Stimulated activated CD4-positive, alpha-beta T cell treated with anti-CD3 and anti-CD28 coated beads, Interleukin-2, amount 100 ng/mL, for 24 hours (primary cell): Measurements from ENCODE around the gene PHLPP2.

ENCODE experiments used
- DNase-seq, 2 donors: peaks; one replicate each; pipeline ENCODE4 v3.0.0-alpha.2; 2020

PHLPP2 gene, protein sequence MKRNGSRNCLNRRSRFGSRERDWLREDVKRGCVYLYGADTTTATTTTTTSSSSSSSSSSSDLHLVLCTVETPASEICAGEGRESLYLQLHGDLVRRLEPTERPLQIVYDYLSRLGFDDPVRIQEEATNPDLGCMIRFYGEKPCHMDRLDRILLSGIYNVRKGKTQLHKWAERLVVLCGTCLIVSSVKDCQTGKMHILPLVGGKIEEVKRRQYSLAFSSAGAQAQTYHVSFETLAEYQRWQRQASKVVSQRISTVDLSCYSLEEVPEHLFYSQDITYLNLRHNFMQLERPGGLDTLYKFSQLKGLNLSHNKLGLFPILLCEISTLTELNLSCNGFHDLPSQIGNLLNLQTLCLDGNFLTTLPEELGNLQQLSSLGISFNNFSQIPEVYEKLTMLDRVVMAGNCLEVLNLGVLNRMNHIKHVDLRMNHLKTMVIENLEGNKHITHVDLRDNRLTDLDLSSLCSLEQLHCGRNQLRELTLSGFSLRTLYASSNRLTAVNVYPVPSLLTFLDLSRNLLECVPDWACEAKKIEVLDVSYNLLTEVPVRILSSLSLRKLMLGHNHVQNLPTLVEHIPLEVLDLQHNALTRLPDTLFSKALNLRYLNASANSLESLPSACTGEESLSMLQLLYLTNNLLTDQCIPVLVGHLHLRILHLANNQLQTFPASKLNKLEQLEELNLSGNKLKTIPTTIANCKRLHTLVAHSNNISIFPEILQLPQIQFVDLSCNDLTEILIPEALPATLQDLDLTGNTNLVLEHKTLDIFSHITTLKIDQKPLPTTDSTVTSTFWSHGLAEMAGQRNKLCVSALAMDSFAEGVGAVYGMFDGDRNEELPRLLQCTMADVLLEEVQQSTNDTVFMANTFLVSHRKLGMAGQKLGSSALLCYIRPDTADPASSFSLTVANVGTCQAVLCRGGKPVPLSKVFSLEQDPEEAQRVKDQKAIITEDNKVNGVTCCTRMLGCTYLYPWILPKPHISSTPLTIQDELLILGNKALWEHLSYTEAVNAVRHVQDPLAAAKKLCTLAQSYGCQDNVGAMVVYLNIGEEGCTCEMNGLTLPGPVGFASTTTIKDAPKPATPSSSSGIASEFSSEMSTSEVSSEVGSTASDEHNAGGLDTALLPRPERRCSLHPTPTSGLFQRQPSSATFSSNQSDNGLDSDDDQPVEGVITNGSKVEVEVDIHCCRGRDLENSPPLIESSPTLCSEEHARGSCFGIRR (N-terminal part only)

DNA sequence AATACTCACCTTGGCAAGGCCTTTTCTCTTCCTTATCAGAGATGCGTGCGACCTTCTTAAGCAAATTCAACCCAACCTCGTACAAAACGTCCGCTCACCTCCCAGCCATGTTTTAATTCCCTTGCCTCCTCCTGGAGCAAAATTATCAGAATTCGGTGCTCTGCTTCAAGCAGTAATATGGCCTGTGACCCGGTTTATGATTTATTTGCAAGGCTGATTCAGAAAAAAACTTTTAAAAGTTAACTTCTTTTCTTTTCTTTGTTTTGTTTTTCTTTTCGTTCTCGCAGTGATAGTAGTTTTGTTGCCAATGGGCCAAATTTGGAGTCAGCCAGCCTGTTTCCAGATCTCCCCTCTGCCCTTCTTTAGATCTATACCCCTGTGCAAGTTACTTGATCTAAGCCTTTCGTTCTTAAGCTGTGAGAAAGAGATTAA, at the start of gene PHLPP2:
Gene PHLPP2 (minus strand): TSS at position 382 of the 432 bp plus-strand sequence. CDS start 9,906 bp downstream, outside the sequence.
- DNase-seq: no peak

DNA sequence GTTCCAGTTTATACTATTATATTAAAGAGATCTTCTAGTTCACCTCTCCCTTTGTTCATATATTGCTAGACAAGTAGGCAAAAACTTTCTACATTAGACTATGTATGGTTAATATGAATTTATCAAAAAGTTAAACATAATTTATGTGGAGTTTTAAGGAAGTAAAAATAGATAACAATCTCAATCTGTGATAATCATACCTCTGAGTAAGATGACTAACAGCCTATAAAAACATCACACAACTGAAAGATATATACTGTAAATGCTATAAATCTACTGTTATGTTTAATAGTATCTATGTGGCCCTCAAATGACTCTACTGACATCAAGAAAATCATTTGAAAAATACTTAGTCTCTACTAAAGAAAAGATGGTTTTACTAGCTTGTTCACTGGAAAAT, 47.1 kb upstream of the PHLPP2 start:
- DNase-seq: no peak

GRCh38 chr16:71769222-71769621, 44.7 kb upstream of the PHLPP2 start:
- DNase-seq: no peak

DNA sequence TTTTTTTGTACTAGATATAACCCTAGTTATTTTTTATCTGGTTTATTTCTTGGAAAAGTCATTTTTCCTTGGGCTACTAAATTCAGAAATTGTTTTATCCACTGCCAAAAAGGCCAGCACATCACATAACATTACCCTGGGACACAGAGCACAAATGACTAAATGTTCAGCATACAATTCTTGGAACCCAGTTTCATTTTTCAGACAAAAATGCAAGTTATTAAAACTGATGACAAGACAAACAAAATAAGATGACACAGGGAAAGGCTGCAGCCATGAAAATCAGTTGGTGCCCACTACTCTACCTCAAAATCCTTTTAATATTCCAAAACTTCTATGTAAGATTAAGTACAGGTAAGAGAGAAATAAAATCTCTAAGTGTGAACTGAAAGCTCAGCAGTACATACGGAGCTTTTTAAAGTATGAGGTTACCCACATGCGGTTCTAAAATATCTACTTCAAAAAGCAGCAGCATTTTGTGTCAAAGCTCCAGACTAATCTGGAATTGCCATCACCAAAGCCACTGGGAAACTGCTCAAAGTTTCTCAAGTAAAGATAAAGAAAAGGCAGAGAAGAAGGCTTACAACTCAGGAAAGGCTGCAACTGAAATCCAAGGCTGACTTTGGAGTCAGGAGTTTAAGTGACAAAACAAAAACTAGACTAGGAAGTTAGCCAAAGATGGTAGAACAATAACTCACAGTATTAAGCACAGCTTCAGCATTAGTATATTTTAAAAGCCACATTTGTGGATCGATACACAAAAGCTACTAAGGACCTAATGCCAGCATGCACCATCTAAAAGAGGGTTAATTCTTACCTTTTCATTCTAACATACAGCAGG, 42.8 kb upstream of the PHLPP2 start:
- DNase-seq: no peak

- no peak for DNase-seq
Measured at GRCh38 chr16:71762186-71762585, 37.7 kb upstream of the PHLPP2 start.

DNA sequence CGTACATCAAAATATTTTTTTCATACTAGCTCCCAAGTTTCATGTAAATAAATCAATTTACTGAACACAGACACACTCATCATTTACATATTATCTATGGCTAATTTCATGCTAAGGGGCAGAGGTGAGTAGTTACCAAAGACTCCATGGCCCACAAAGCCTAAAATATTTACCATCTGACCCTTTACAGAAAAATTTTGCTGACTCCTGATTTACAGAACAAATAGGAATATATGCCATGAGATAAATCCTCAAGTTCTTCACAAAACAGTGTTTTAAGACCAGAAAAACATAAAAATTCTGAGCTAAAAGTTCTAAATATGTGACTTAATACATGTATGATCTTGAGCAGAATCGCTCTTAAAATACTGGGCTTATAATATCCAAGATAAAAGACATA, 36.6 kb upstream of the PHLPP2 start:
- no peak for DNase-seq

- DNase-seq: no peak
Measured at GRCh38 chr16:71758293-71758760, 33.8 kb upstream of the PHLPP2 start.

DNA sequence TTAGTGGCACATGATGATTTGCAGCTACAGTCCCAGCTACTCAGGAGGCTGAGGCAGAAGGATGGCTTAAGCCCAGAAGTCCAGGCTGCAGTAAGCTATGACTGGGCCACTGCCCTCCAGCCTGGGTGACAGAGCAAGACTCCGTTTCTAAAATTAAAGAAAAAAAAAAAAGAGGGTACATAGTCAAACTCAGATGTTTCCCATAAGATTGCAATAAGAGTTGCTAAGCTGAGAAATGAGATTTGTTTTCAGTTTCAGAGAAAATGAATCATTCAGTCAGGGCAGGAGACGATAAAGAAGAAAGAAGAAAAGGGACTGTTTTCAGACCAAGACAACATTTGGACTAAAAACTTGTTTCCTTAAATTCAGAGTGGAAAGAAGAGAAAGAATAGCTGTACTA, 30.2 kb upstream of the PHLPP2 start:
- DNase-seq: no peak

DNA sequence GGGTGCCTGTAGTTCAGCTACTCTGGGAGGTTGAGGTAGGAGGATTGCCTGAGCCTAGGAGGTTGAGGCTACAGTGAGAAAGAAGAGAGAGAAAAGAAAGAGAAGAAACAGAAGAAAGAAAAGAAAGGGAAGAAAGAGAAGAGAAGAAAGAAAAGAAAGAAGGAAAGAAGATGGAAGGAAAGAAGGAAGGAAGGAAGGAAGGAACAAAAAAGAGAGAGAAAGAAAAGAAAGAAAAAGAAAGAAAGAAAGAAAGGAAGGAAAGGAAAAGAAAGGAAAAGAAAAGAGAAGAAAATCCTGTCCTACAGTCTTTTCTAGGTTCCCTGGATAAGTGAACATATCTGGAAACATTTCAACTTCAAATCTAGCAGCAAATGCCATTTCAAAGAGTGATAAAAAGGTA, 29.6 kb upstream of the PHLPP2 start:
- no peak for DNase-seq

DNA sequence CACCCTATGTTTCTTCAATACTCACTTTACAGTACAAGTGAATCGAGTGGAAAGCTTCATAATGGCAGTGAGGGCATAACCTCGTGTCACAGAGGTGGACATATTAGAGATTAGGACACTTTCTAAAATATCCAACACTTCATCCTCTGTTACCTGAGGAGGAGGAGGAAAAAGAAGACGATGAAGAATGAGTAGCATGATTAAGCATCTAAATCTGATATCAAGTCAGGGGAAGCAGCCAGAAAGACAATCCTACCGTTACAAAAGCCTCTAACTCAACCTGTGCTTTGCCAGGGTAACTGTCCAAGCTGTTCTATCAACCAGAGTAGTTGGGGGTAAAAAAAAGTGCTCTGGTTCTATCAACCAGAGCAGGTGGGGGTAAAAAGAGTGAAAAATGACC, 23.7 kb upstream of the PHLPP2 start:
- DNase-seq: no peak

DNA sequence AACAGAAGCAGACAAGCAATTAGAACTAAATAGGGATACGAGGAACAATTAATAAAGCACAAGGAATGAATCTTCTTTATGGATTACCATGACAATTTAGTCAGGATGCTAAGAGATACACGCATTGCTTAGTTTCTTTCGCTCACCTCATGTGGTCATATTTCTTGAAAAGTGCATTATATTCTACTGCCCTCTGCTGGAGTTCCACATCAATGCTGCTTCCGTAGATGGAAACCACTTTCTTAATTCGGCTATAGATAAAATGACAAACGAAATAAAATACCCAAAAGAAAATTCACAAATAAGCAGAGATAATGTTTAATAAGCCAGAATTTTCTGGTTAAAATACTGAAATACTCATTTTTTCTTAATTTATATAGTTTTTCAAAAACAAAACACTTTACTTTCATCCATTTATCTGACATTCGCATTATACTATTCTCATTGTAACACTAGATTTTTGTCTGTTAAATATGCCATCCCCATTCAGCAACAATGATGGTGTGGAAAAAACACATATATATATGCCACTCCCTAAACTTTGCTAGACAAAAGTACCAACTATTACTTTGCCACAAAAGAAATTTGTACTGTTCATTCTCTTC, 22.0 kb upstream of the PHLPP2 start:
- DNase-seq: no peak

DNA sequence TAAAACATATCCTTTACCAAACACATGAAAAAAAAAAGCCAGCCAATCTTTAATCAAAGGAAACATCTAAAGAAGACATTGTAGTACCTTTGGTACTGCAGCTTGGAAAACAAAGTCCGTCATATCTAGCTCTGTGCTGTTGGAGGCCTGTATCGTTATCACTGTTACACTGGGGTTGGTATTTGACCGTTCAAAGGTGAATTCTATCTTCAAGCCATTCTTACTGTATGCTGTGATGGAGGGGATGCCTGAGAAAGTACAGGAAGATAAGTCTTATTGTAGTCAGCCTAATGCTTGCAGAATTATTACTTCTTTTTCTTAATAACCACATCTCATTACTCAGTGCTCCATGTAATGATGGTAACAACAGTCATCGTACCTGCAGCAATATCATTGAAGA, 14.4 kb upstream of the PHLPP2 start:
- DNase-seq: no peak

DNA sequence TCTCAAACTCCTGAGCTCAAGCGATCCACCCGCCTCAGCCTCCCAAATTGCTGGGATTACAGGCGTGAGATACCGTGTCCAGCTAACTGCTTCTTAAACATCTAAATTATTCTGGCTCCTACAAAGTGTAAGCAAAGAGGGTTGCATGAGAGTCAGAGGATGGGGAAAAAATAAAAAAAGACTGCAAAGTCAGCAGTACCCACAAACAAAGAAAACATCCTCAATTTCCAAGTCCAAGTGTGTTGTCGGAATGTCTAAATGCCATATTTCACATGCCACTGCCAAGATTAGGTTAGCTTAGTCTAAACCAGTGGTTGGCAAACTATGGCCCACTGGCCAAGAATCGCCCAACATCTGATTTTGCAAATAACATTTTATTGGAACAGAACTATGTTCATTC, 13.0 kb upstream of the PHLPP2 start:
- no peak for DNase-seq

GRCh38 chr16:71734511-71734910, 10.0 kb upstream of the PHLPP2 start:
- DNase-seq: no peak

DNA sequence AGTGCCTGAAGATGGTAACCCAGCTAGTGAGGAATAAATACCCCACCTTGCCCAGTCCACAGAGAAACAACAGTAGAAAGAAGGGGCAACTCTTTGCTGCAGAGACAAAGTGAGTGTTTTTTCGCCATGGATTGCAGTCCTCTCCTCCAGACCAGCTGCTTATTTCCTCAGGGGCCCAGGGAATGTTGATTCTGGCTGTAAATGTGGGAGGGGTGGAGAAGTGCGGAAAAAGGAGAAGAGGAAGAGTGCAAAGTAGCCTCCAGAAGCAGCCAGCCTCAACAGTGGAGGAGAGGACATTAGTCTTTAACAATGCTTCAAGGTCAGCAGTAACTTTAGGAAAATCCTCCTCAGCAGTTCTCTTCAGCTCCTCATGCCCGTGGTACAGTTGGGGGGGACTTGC, 8.1 kb upstream of the PHLPP2 start:
- DNase-seq: no peak

DNA sequence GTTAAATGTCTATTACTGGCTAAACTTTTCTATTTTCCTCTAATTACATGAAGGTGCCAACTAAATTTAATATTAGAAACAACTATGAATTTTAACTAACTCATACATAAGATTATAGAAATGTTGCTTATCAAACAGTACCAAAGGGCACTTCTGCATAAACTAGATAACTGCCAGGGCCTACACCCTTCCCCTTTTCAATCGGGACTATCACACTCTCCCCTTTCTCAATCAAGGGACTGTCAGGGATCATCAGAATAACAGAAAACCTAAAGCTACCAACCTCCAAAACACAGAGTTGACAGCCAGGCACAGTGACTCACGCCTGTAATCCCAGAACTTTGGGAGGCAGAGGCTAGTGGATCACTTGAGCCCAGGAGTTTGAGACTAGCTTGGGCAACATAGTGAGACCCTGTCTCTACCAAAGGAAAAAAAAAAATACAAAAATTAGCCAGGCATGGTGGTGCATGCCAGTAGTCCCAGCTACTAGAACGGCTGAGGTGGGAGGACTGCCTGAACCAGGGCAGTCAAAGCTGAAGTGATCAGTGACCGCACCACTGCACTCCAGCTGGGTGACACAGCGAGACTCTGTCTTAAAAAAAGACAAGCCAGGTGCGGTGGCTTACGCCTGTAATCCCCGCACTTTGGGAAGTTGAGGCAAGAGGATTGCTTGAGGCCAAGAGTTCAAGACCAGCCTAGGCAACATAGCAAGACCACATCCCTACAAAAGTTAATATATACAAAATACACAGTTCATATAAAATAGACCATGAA, 3.2 kb upstream of the PHLPP2 start:
- DNase-seq: no peak

- no peak for DNase-seq
Measured at GRCh38 chr16:71726476-71727315, 2.2 kb upstream of the PHLPP2 start.

DNA sequence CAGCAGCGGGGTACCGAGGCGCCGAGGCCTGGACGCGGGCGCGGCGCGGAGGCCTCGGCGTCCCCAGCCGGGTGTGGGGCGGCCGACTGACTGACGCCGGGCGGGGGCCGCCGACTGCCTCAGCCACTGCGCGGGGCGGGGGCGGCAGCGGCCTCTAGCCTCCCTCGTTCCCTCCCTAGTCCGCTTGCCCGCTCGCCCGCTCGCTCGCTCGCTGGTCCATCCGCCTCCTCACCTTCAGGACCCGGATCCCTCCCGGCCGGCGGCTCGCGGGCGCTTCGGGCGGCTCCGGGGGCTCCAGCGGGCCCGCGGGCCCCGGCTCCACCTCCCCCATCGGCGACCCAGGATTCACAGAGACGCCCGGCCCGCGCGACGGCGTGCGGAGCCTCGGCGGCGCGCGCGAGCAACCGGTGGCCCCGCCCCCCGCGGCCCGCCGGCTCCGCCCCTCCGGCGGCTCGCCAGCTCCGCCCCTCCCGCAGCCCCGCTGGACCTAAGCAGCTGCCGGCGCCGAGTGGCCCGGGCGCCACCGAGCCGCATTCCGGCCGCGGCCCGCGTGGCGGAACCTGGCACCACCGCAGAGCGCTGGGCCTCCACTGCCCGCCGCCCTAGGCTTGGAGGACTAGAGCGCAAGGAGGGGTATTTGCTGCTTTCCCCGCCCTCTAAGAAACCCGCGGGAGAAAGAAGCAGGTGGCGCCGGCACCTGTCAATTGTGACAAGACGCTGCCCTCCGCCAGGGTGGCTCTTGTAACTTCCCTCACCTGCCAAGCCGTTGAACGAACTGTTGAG, 773 bp downstream of the PHLPP2 start:
- DNase-seq: peak; percentile 81 to 83
